ENCODE results near the gene ECE1. TPM values are rescaled to one million over a fixed set of nuclear protein-coding genes. Genes with fewer than 3 reads are reported as not detected.

The ECE1 gene
- total and polyA plus RNA-seq, 2 of the 8 experiments (the other 6 are each of a cell fraction or from before 2014, with no cell fraction given) = 21.4 to 36.8 TPM

- H4K5ac ChIP-seq (ENCODE audit: insufficient read length, low read depth, low read length) = no peak overlapping the region
- H2BK120ac ChIP-seq (replicated peaks; ENCODE audit: low read depth, low read length) = no peak overlapping the region
- H3K9ac ChIP-seq (replicated peaks in 1 of 4; ENCODE audit: extremely low read depth in 1 of 4, low read depth in 3 of 4, low read length in 3 of 4) = no peak overlapping the region
- H3K4ac ChIP-seq (replicated peaks; ENCODE audit: insufficient read length, low read depth, low read length) = no peak overlapping the region
- no peak overlapping the region for H2BK5ac ChIP-seq (ENCODE audit: low read depth, low read length)
- no peak overlapping the region for H2AK5ac ChIP-seq (ENCODE audit: low read depth, low read length)
- no peaks in the 10 kb centered on the region for H3K23me2 ChIP-seq (ENCODE audit: low read depth, low read length)
- no peak overlapping the region for H3K56ac ChIP-seq (replicated peaks; ENCODE audit: insufficient read length, low read depth, low read length)
- H3K14ac ChIP-seq (ENCODE audit: insufficient read length) = no peak overlapping the region
- no peak overlapping the region for H3K23ac ChIP-seq (ENCODE audit: insufficient read length)
- peaks cover 0 to 4% of the 10 kb centered on the region in 2 experiments for H4K20me1 ChIP-seq (replicated peaks in 1 of 2; ENCODE audit: control insufficient read depth in 1 of 2, insufficient read depth in 2 of 2, low read length in 2 of 2)
- no peaks in the 10 kb centered on the region for H3K79me1 ChIP-seq (ENCODE audit: low read depth, low read length)
- H4K91ac ChIP-seq (replicated peaks; ENCODE audit: insufficient read length, low read length) = no peak overlapping the region
- peaks cover 0 to 5% (median 0%) of the 10 kb centered on the region in 4 experiments; a peak in 1 of 8 replicates for H3K36me3 ChIP-seq (ENCODE audit: control insufficient read depth in 2 of 4, insufficient read depth in 4 of 4, low read length in 3 of 4)
- H3K27ac ChIP-seq (ENCODE audit: low read depth, low read length) = no peak overlapping the region
- WGBS, 2 experiments (ENCODE audit: extremely low coverage in 1 of 2, insufficient coverage in 1 of 2, insufficient read length in 1 of 2, insufficient replicate concordance in 2 of 2, low coverage in 1 of 2, low lambda C conversion rate in 2 of 2, missing lambda C conversion rate in 1 of 2) = 82% methylated on average over 4 of the region's 4 CpGs; no CpG with 5 or more reads in 1 of the 2 experiments
- H3K9me3 ChIP-seq (ENCODE audit: insufficient read depth in 2 of 2, low read depth in 1 of 2, low read length in 1 of 2) = no peaks in the 10 kb centered on the region
- no peak overlapping the region for H2BK20ac ChIP-seq (ENCODE audit: low read length)
- H2BK15ac ChIP-seq (ENCODE audit: low read length) = no peak overlapping the region
- FAIRE-seq (no peak), DNase-seq (ENCODE audit: low read depth in 1 of 2, low spot score in 2 of 2) (no peak)
- CTCF ChIA-PET (ENCODE audit: partially characterized antibody) = interaction anchor here (0.6 to 13.8 kb wide), 13 partner anchors 9 to 141 kb away, joined by 3 to 199 read pairs (median 4); no protein-coding TSS in a partner anchor
- H3K4me3 ChIP-seq (ENCODE audit: extremely low read depth in 1 of 4, insufficient read depth in 2 of 4, low read depth in 3 of 4, low read length in 4 of 4) = no peak overlapping the region
- no peak overlapping the region for H2BK12ac ChIP-seq (ENCODE audit: low read depth, low read length)
- H3K27me3 ChIP-seq (replicated peaks in 1 of 4; ENCODE audit: control insufficient read depth in 3 of 4, extremely low read depth in 1 of 4, insufficient read depth in 3 of 4, low read length in 3 of 4) = no peaks in the 10 kb centered on the region
- no peak overlapping the region for H2AFZ ChIP-seq (ENCODE audit: low read length)
- no peak overlapping the region for H4K8ac ChIP-seq (ENCODE audit: extremely low read depth, insufficient read depth, low read length)
- H3K79me2 ChIP-seq (ENCODE audit: control insufficient read depth in 1 of 2, insufficient read depth in 2 of 2, low read length in 2 of 2) = no peaks in the 10 kb centered on the region
- no peak overlapping the region for H3K4me2 ChIP-seq (ENCODE audit: insufficient read depth in 1 of 2, low read depth in 2 of 2, low read length in 2 of 2)
- POLR2A ChIA-PET (ENCODE audit: partially characterized antibody) = no interaction called here
- H3K18ac ChIP-seq (ENCODE audit: extremely low read depth, low read length) = no peak overlapping the region
- H3K4me1 ChIP-seq (replicated peaks in 1 of 4; ENCODE audit: control insufficient read depth in 3 of 4, insufficient read depth in 4 of 4, low read length in 3 of 4) = peaks cover 0 to 8% (median 5%) of the 10 kb centered on the region in 4 experiments; a peak in 4 of 7 replicates
- TF ChIP-seq RBBP5 (IDR thresholded peaks at IDR 0.05; ENCODE audit: borderline replicate concordance, low read depth, low read length) = no peak
- TF ChIP-seq SIX5 (IDR thresholded peaks at IDR 0.05; ENCODE audit: low read depth, low read length) = no peak
- no peak for TF ChIP-seq TCF12 (IDR thresholded peaks at IDR 0.05; ENCODE audit: low read depth, low read length)
- TF ChIP-seq YY1 (IDR thresholded peaks at IDR 0.05; ENCODE audit: low read depth, low read length) = no peak
- TF ChIP-seq CBX5 (IDR thresholded peaks at IDR 0.05; ENCODE audit: low read depth, low read length) = no peak
- TF ChIP-seq CHD2 (IDR thresholded peaks at IDR 0.05; ENCODE audit: low read length) = no peak
- no peak for TF ChIP-seq BACH1 (IDR thresholded peaks at IDR 0.05; ENCODE audit: low read length)
- TF ChIP-seq RXRA (IDR thresholded peaks at IDR 0.05; ENCODE audit: insufficient read depth, low read depth, low read length) = no peak
- TF ChIP-seq TEAD4 (IDR thresholded peaks at IDR 0.05; ENCODE audit: low read depth, low read length) = no peak
- TF ChIP-seq CHD1 (IDR thresholded peaks at IDR 0.05; ENCODE audit: low read depth, low read length) = no peak
- TF ChIP-seq SP2 (IDR thresholded peaks at IDR 0.05; ENCODE audit: low read length) = no peak
- no peak for TF ChIP-seq TAF7 (optimal IDR thresholded peaks at IDR 0.05; ENCODE audit: borderline replicate concordance, low read depth, low read length)
- TF ChIP-seq USF2 (IDR thresholded peaks at IDR 0.05; ENCODE audit: low read length) = no peak
- TF ChIP-seq POU5F1 (IDR thresholded peaks at IDR 0.05; ENCODE audit: low read depth, low read length) = no peak
- no peak for TF ChIP-seq BCL11A (IDR thresholded peaks at IDR 0.05; ENCODE audit: low read depth in 2 of 2, low read length in 2 of 2)
These were observed 47.4 kb downstream of the ECE1 start for GRCh38 chr1:21242846-21243245.
